GM12891 (cell line): ENCODE data around the gene TFCP2L1.

ENCODE experiments used
- PAX5 ChIP-seq: IDR thresholded peaks from 2 replicates; pipeline ENCODE4 v1.6.1; 2011; ENCODE audit warnings: low read length, moderate library complexity, mild to moderate bottlenecking; ENCODE audit not compliant: insufficient read depth, severe bottlenecking
- POLR2A ChIP-seq: IDR thresholded peaks from 2 replicates; pipeline ENCODE4 v1.6.1; 2011; ENCODE audit warnings: low read depth, low read length, control low read depth
- POLR2AphosphoS5 ChIP-seq: IDR thresholded peaks from 2 replicates; pipeline ENCODE4 v1.6.1; 2011; ENCODE audit warnings: low read depth, low read length, control low read depth
- SPI1 ChIP-seq: IDR thresholded peaks from 2 replicates; pipeline ENCODE4 v1.6.1; 2011; ENCODE audit warnings: low read depth, low read length, control low read depth
- TAF1 ChIP-seq: IDR thresholded peaks from 2 replicates; pipeline ENCODE4 v1.6.1; 2011; ENCODE audit warnings: low read depth, low read length, control low read depth

GRCh38 chr2:121309801-121310200 is 24.8 kb upstream of the TFCP2L1 start:
- TF ChIP-seq POLR2A = no peak
- TF ChIP-seq TAF1 = no peak
- TF ChIP-seq PAX5 = no peak
- no peak for TF ChIP-seq POLR2AphosphoS5
- TF ChIP-seq SPI1 = no peak
